HG03354 (cell line): Measurements from ENCODE around the gene CFAP119.

Experiments
- ATAC-seq: cut with Tn5 transposase; IDR thresholded peaks from one replicate; pipeline ENCODE4 v1.9.1; 2021; ENCODE audit warnings: mild to moderate bottlenecking; ENCODE audit not compliant: unreplicated experiment, poor library complexity, severe bottlenecking

The CFAP119 gene

GRCh38 chr16:30722443-30722842 lies 39.4 kb downstream of the CFAP119 start:
- no peak for ATAC-seq

GRCh38 chr16:30721606-30722005 lies 40.3 kb downstream of the CFAP119 start:
- no peak for ATAC-seq

- ATAC-seq: no peak
These were observed 40.7 kb downstream of the CFAP119 start for GRCh38 chr16:30721167-30721566.

GRCh38 chr16:30720694-30721093 lies 41.2 kb downstream of the CFAP119 start:
- ATAC-seq: no peak

GRCh38 chr16:30720086-30720485 lies 41.8 kb downstream of the CFAP119 start:
- no peak for ATAC-seq

- no peak for ATAC-seq
These were observed 46.0 kb downstream of the CFAP119 start for GRCh38 chr16:30715750-30716445.

- no peak for ATAC-seq
These were observed 50.1 kb downstream of the CFAP119 start for GRCh38 chr16:30711712-30712111.

- no peak for ATAC-seq
These were observed 50.9 kb downstream of the CFAP119 start for GRCh38 chr16:30710971-30711370.
